Measurements from ENCODE around the gene CHCHD3. TPM values are rescaled to one million over a fixed set of nuclear protein-coding genes. Genes with fewer than 3 reads are reported as not detected.

CHCHD3 gene
- total RNA-seq, 1 experiment from 2014 or later = 114 TPM

DNA sequence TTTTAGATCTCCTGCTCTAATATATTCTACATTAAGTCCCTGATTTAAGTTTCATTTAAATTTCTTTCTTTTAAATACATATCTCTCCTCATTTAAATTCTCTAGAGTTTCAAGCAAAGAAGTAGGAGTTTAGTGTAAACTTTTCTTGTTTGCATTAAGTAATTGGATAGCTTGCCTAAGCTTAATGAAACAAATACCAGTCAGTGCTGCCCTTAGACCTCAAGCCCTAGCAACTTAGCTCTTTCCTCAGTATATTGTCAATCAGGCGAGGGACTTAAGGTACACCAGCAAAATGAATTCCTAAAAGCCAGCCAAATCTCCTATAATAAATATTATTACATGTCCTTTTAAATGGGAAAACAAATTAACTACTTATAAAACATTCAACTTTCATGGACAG is 101.5 kb downstream of the CHCHD3 start:
- Mint-ChIP-seq H3K4me3 (no peak overlapping the region), H3K27me3 (ENCODE audit: low read depth) (no peaks in the 10 kb centered on the region), H3K27ac (no peak overlapping the region), H3K9me3 (no peaks in the 10 kb centered on the region), H3K4me1 (peaks cover 13% of the 10 kb centered on the region), H3K36me3 (peaks cover 6% of the 10 kb centered on the region)
- TF ChIP-seq ELF4 (CRISPR knock-in tag; IDR thresholded peaks at IDR 0.05; ENCODE audit: low read depth) (no peak), GRHL2 (CRISPR knock-in tag; IDR thresholded peaks at IDR 0.05; ENCODE audit: insufficient replicate concordance, severe bottlenecking) (no peak), FOXK1 (CRISPR knock-in tag; IDR thresholded peaks at IDR 0.05) (no peak), ZNF219 (CRISPR knock-in tag; IDR thresholded peaks at IDR 0.05; ENCODE audit: borderline replicate concordance) (no peak), NR1H2 (CRISPR knock-in tag; IDR thresholded peaks at IDR 0.05) (no peak), CBFB (CRISPR knock-in tag; IDR thresholded peaks at IDR 0.05; ENCODE audit: low read depth) (no peak)
- TF ChIP-seq, protein P1, sequence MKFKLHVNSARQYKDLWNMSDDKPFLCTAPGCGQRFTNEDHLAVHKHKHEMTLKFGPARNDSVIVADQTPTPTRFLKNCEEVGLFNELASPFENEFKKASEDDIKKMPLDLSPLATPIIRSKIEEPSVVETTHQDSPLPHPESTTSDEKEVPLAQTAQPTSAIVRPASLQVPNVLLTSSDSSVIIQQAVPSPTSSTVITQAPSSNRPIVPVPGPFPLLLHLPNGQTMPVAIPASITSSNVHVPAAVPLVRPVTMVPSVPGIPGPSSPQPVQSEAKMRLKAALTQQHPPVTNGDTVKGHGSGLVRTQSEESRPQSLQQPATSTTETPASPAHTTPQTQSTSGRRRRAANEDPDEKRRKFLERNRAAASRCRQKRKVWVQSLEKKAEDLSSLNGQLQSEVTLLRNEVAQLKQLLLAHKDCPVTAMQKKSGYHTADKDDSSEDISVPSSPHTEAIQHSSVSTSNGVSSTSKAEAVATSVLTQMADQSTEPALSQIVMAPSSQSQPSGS (CRISPR knock-in tag; IDR thresholded peaks at IDR 0.05; ENCODE audit: borderline replicate concordance, low read depth) = no peak
- TF ChIP-seq, protein P2, sequence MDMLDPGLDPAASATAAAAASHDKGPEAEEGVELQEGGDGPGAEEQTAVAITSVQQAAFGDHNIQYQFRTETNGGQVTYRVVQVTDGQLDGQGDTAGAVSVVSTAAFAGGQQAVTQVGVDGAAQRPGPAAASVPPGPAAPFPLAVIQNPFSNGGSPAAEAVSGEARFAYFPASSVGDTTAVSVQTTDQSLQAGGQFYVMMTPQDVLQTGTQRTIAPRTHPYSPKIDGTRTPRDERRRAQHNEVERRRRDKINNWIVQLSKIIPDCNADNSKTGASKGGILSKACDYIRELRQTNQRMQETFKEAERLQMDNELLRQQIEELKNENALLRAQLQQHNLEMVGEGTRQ (CRISPR knock-in tag; IDR thresholded peaks at IDR 0.05) = no peak
- TF ChIP-seq, protein P3, sequence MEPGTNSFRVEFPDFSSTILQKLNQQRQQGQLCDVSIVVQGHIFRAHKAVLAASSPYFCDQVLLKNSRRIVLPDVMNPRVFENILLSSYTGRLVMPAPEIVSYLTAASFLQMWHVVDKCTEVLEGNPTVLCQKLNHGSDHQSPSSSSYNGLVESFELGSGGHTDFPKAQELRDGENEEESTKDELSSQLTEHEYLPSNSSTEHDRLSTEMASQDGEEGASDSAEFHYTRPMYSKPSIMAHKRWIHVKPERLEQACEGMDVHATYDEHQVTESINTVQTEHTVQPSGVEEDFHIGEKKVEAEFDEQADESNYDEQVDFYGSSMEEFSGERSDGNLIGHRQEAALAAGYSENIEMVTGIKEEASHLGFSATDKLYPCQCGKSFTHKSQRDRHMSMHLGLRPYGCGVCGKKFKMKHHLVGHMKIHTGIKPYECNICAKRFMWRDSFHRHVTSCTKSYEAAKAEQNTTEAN (CRISPR knock-in tag; IDR thresholded peaks at IDR 0.05) = no peak
- DNase-seq (ENCODE audit: low spot score) (no peak), ATAC-seq (no peak)
- CTCF ChIA-PET = interaction anchor here (1.0 kb wide), 1 partner anchor 13 kb away, joined by 3 read pairs; no protein-coding TSS in a partner anchor
- POLR2A ChIA-PET = no interaction called here

DNA sequence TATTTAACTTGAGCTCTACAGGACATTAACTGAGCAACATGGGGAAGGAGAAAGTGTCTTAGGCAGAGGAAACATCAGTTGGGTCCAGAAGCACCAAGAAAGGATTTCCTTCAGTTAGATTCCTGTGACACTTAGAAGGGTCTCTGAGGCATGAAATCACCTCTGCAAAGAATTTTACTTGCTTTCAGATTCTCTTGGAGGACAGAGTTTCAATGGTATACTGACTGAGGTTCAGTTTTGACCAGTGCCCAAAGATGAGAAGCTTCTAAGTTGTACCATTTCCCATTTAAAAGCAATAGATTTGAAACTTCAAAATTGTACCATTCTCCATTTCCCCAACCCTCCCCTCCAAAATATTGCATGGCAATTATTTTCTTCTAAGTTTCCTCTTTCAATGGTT is 102.4 kb downstream of the CHCHD3 start:
- POLR2A ChIA-PET = no interaction called here
- Mint-ChIP-seq H3K4me1 (peaks cover 13% of the 10 kb centered on the region), H3K9me3 (no peaks in the 10 kb centered on the region), H3K36me3 (peaks cover 10% of the 10 kb centered on the region), H3K4me3 (no peak overlapping the region), H3K27ac (no peak overlapping the region), H3K27me3 (ENCODE audit: low read depth) (no peaks in the 10 kb centered on the region)
- CTCF ChIA-PET = no interaction called here
- ATAC-seq (no peak), DNase-seq (ENCODE audit: low spot score) (no peak)
- TF ChIP-seq RELA (CRISPR knock-in tag; IDR thresholded peaks at IDR 0.05; ENCODE audit: borderline replicate concordance) (no peak), GABPB1 (CRISPR knock-in tag; IDR thresholded peaks at IDR 0.05) (no peak), CREB1 (CRISPR knock-in tag; IDR thresholded peaks at IDR 0.05) (no peak), ZNF263 (CRISPR knock-in tag; IDR thresholded peaks at IDR 0.05; ENCODE audit: low read depth) (no peak), MXD4 (CRISPR knock-in tag; IDR thresholded peaks at IDR 0.05; ENCODE audit: borderline replicate concordance) (no peak), JAZF1 (CRISPR knock-in tag; IDR thresholded peaks at IDR 0.05) (no peak), KAT7 (CRISPR knock-in tag; IDR thresholded peaks at IDR 0.05; ENCODE audit: borderline replicate concordance) (no peak), ELF4 (CRISPR knock-in tag; IDR thresholded peaks at IDR 0.05; ENCODE audit: low read depth) (no peak), ZNF317 (CRISPR knock-in tag; IDR thresholded peaks at IDR 0.05; ENCODE audit: borderline replicate concordance, low read depth) (no peak)
- TF ChIP-seq, protein P4, sequence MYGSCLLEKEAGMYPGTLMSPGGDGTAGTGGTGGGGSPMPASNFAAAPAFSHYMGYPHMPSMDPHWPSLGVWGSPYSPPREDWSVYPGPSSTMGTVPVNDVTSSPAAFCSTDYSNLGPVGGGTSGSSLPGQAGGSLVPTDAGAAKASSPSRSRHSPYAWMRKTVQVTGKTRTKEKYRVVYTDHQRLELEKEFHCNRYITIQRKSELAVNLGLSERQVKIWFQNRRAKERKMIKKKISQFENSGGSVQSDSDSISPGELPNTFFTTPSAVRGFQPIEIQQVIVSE (CRISPR knock-in tag; IDR thresholded peaks at IDR 0.05; ENCODE audit: borderline replicate concordance) = no peak
- TF ChIP-seq, protein P5, sequence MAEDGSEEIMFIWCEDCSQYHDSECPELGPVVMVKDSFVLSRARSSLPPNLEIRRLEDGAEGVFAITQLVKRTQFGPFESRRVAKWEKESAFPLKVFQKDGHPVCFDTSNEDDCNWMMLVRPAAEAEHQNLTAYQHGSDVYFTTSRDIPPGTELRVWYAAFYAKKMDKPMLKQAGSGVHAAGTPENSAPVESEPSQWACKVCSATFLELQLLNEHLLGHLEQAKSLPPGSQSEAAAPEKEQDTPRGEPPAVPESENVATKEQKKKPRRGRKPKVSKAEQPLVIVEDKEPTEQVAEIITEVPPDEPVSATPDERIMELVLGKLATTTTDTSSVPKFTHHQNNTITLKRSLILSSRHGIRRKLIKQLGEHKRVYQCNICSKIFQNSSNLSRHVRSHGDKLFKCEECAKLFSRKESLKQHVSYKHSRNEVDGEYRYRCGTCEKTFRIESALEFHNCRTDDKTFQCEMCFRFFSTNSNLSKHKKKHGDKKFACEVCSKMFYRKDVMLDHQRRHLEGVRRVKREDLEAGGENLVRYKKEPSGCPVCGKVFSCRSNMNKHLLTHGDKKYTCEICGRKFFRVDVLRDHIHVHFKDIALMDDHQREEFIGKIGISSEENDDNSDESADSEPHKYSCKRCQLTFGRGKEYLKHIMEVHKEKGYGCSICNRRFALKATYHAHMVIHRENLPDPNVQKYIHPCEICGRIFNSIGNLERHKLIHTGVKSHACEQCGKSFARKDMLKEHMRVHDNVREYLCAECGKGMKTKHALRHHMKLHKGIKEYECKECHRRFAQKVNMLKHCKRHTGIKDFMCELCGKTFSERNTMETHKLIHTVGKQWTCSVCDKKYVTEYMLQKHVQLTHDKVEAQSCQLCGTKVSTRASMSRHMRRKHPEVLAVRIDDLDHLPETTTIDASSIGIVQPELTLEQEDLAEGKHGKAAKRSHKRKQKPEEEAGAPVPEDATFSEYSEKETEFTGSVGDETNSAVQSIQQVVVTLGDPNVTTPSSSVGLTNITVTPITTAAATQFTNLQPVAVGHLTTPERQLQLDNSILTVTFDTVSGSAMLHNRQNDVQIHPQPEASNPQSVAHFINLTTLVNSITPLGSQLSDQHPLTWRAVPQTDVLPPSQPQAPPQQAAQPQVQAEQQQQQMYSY (CRISPR knock-in tag; IDR thresholded peaks at IDR 0.05) = no peak
- TF ChIP-seq, protein P6, sequence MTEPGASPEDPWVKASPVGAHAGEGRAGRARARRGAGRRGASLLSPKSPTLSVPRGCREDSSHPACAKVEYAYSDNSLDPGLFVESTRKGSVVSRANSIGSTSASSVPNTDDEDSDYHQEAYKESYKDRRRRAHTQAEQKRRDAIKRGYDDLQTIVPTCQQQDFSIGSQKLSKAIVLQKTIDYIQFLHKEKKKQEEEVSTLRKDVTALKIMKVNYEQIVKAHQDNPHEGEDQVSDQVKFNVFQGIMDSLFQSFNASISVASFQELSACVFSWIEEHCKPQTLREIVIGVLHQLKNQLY (CRISPR knock-in tag; IDR thresholded peaks at IDR 0.05) = no peak
- TF ChIP-seq, protein P7, sequence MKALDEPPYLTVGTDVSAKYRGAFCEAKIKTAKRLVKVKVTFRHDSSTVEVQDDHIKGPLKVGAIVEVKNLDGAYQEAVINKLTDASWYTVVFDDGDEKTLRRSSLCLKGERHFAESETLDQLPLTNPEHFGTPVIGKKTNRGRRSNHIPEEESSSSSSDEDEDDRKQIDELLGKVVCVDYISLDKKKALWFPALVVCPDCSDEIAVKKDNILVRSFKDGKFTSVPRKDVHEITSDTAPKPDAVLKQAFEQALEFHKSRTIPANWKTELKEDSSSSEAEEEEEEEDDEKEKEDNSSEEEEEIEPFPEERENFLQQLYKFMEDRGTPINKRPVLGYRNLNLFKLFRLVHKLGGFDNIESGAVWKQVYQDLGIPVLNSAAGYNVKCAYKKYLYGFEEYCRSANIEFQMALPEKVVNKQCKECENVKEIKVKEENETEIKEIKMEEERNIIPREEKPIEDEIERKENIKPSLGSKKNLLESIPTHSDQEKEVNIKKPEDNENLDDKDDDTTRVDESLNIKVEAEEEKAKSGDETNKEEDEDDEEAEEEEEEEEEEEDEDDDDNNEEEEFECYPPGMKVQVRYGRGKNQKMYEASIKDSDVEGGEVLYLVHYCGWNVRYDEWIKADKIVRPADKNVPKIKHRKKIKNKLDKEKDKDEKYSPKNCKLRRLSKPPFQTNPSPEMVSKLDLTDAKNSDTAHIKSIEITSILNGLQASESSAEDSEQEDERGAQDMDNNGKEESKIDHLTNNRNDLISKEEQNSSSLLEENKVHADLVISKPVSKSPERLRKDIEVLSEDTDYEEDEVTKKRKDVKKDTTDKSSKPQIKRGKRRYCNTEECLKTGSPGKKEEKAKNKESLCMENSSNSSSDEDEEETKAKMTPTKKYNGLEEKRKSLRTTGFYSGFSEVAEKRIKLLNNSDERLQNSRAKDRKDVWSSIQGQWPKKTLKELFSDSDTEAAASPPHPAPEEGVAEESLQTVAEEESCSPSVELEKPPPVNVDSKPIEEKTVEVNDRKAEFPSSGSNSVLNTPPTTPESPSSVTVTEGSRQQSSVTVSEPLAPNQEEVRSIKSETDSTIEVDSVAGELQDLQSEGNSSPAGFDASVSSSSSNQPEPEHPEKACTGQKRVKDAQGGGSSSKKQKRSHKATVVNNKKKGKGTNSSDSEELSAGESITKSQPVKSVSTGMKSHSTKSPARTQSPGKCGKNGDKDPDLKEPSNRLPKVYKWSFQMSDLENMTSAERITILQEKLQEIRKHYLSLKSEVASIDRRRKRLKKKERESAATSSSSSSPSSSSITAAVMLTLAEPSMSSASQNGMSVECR (CRISPR knock-in tag; IDR thresholded peaks at IDR 0.05; ENCODE audit: borderline replicate concordance) = no peak
- TF ChIP-seq, protein P8, sequence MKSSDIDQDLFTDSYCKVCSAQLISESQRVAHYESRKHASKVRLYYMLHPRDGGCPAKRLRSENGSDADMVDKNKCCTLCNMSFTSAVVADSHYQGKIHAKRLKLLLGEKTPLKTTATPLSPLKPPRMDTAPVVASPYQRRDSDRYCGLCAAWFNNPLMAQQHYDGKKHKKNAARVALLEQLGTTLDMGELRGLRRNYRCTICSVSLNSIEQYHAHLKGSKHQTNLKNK (CRISPR knock-in tag; IDR thresholded peaks at IDR 0.05) = no peak

Data from WTC11 (cell line).